ENCODE data around the gene TRIM31.

GRCh38 chr6:30071081-30071818 is 41.6 kb downstream of the TRIM31 start:
- TF ChIP-seq POLR2A (IDR thresholded peaks at IDR 0.05) = no peak
- TF ChIP-seq CTCF (IDR thresholded peaks at IDR 0.05) = no peak
- no peak for TF ChIP-seq EP300 (IDR thresholded peaks at IDR 0.05)
- no peak for TF ChIP-seq POLR2AphosphoS5 (IDR thresholded peaks at IDR 0.05)
